ENCODE results near the gene LRCOL1. TPM values are rescaled to one million over a fixed set of nuclear protein-coding genes. Genes with fewer than 3 reads are reported as not detected.

The LRCOL1 gene
- total RNA-seq, 1 donor from 2014 or later = not detected

GRCh38 chr12:132619386-132620112 is 9.2 kb upstream of the LRCOL1 start:
- intact Hi-C loops (cut with micrococcal nuclease) = loop anchor here (10.0 kb wide), 1 partner anchor 205 kb away; no protein-coding TSS in a partner anchor
- DNase-seq = no peak

DNA sequence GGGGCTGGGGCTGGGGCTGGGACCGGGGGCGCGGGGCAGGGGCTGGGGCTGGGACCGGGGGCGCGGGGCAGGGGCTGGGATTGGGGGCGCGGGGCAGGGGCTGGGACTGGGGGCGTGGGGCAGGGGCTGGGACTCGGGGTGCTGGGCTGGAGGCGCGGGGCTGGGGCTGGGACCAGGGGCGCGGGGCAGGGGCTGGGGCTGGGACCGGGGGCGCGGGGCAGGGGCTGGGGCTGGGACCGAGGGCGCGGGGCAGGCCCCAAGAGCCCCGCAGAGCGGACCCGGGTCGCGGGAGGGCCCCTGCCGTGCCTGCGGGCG is 8.6 kb upstream of the LRCOL1 start:
- DNase-seq = no peak
- peaks cover 23% of the 10 kb centered on the region for H3K4me1 ChIP-seq

More at GRCh38 chr12:132619386-132620112, 9.2 kb upstream of the LRCOL1 start:
- H3K36me3 ChIP-seq = peaks cover 10% of the 10 kb centered on the region
- H3K27me3 ChIP-seq (ENCODE audit: low read depth) = peaks cover 66% of the 10 kb centered on the region
- TF ChIP-seq, protein P1, sequence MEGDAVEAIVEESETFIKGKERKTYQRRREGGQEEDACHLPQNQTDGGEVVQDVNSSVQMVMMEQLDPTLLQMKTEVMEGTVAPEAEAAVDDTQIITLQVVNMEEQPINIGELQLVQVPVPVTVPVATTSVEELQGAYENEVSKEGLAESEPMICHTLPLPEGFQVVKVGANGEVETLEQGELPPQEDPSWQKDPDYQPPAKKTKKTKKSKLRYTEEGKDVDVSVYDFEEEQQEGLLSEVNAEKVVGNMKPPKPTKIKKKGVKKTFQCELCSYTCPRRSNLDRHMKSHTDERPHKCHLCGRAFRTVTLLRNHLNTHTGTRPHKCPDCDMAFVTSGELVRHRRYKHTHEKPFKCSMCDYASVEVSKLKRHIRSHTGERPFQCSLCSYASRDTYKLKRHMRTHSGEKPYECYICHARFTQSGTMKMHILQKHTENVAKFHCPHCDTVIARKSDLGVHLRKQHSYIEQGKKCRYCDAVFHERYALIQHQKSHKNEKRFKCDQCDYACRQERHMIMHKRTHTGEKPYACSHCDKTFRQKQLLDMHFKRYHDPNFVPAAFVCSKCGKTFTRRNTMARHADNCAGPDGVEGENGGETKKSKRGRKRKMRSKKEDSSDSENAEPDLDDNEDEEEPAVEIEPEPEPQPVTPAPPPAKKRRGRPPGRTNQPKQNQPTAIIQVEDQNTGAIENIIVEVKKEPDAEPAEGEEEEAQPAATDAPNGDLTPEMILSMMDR (IDR thresholded peaks at IDR 0.05; ENCODE audit: borderline replicate concordance) = no peak
- H3K9me3 ChIP-seq (replicated peaks) = peaks cover 16% of the 10 kb centered on the region
- no peak overlapping the region for H3K27ac ChIP-seq (replicated peaks)
- no peak overlapping the region for H3K4me3 ChIP-seq
- peaks cover 22% of the 10 kb centered on the region for H3K4me1 ChIP-seq

GRCh38 chr12:132618683-132619043 is 8.3 kb upstream of the LRCOL1 start, which contains the start of gene P2RX2:
P2RX2 (plus strand) TSS chr12:132618776; CDS start chr12:132618817, 41 bp downstream.
- Histone ChIP-seq H3K36me3 (peaks cover 4% of the 10 kb centered on the region), H3K27me3 (ENCODE audit: low read depth) (peaks cover 67% of the 10 kb centered on the region), H3K27ac (replicated peaks) (no peak within 1 kb of the TSS), H3K4me3 (peak within 1 kb of the TSS; percentile 11), H3K4me1 (peaks cover 23% of the 10 kb centered on the region), H3K9me3 (replicated peaks) (peaks cover 16% of the 10 kb centered on the region)
- TF ChIP-seq, protein P1 (IDR thresholded peaks at IDR 0.05; ENCODE audit: borderline replicate concordance) = no peak
- intact Hi-C loops (cut with micrococcal nuclease) = loop anchor here (10.0 kb wide), 1 partner anchor 204 kb away; no protein-coding TSS in a partner anchor
- no peak for DNase-seq

More for the DNA sequence above, 8.6 kb upstream of the LRCOL1 start:
- TF ChIP-seq, protein P1 (IDR thresholded peaks at IDR 0.05; ENCODE audit: borderline replicate concordance) = no peak
- no peak overlapping the region for H3K27ac ChIP-seq (replicated peaks)
- H3K36me3 ChIP-seq = peaks cover 5% of the 10 kb centered on the region
- intact Hi-C loops (cut with micrococcal nuclease) = loop anchor here (10.0 kb wide), 1 partner anchor 204 kb away; no protein-coding TSS in a partner anchor
- no peak overlapping the region for H3K4me3 ChIP-seq
- H3K9me3 ChIP-seq (replicated peaks) = peaks cover 16% of the 10 kb centered on the region
- H3K27me3 ChIP-seq (ENCODE audit: low read depth) = peaks cover 67% of the 10 kb centered on the region

DNA sequence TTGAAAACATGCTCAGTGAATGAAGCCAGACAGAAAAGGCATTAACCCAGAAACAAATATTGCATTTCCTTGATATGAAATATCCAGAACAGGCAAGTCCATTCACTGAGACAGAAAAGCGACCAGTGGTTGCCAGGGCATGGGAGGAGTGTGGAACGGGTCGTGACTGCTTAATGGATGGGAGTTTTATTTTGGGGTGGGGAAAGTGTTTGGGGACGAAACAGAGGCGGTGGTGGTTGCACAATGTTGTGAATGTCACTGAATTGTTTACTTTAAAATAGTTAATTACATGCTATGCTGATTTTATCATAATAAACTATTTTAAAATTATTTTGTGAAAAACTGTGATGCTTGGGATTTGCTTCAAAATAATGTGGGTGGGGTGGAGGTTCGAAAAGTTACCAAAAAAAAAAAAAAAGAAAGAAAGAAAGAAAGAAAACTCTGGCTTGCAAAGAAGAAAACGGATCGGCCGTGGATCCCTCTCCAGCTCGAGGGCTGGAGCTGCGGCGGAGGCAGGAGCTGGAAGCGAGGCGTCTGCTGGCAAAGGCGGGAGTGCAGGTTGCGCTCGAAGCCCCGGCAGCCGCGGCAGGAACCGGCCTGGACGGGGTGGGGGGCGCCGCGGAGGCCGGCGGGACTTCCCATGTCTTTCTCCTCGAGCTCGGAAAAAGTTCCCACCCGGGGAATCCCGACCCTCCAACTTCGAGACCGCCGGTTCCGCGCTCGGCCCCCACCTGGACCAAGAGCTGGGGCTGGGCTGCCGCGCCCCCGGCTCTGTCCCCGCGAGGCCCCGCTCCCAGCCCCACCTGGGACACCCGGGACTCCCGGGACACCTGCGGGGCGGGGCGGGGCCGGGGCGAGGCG is 7.7 kb upstream of the LRCOL1 start:
- DNase-seq = no peak
- Histone ChIP-seq H3K4me3 (peak overlapping the region; percentile 11), H3K27me3 (ENCODE audit: low read depth) (peaks cover 73% of the 10 kb centered on the region), H3K27ac (replicated peaks) (no peak overlapping the region), H3K4me1 (peaks cover 23% of the 10 kb centered on the region), H3K36me3 (peaks cover 4% of the 10 kb centered on the region), H3K9me3 (replicated peaks) (peaks cover 16% of the 10 kb centered on the region)
- TF ChIP-seq, protein P1 (IDR thresholded peaks at IDR 0.05; ENCODE audit: borderline replicate concordance) = no peak
- intact Hi-C loops (cut with micrococcal nuclease) = loop anchor here (10.0 kb wide), 1 partner anchor 203 kb away; no protein-coding TSS in a partner anchor

DNA sequence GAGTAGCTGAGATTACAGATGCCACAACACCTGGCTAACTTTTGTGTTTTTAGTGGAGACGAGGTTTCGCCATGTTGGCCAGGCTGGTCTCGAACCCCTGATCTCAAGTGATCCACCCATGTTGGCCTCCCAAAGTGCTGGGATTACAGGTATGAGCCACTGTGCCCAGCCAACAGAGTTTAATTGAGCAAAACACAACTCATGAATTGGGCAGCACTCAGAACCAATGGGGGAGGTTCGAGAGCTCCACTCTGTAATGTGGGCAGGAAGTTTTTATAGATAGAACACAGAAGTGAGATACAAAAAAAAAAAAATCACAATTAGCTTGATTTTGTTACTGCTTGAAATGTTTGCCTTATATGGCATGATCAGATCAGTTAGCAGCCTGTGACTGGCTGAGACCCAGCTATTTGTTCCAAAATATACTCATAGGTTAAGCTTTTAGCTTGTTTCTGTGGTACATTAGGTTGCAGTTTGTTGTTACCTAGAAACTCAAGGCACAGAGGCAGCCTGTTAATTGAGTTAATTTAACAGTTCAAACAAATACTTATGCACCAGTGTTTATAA is 6.8 kb upstream of the LRCOL1 start:
- intact Hi-C loops (cut with micrococcal nuclease) = loop anchor here (10.0 kb wide), 1 partner anchor 202 kb away; no protein-coding TSS in a partner anchor
- Histone ChIP-seq H3K36me3 (peaks cover 4% of the 10 kb centered on the region), H3K9me3 (replicated peaks) (peaks cover 16% of the 10 kb centered on the region), H3K27me3 (ENCODE audit: low read depth) (peaks cover 81% of the 10 kb centered on the region), H3K4me1 (peaks cover 14% of the 10 kb centered on the region), H3K4me3 (no peak overlapping the region), H3K27ac (replicated peaks) (no peak overlapping the region)
- DNase-seq = no peak
- TF ChIP-seq, protein P1 (IDR thresholded peaks at IDR 0.05; ENCODE audit: borderline replicate concordance) = no peak
